HG03439 (cell line): ENCODE data around the gene MXI1.

Experiments used
- ATAC-seq: cut with Tn5 transposase; IDR thresholded peaks from one replicate; pipeline ENCODE4 v1.9.1; 2021; ENCODE audit warnings: mild to moderate bottlenecking, moderate library complexity; ENCODE audit not compliant: unreplicated experiment

MXI1 gene

DNA sequence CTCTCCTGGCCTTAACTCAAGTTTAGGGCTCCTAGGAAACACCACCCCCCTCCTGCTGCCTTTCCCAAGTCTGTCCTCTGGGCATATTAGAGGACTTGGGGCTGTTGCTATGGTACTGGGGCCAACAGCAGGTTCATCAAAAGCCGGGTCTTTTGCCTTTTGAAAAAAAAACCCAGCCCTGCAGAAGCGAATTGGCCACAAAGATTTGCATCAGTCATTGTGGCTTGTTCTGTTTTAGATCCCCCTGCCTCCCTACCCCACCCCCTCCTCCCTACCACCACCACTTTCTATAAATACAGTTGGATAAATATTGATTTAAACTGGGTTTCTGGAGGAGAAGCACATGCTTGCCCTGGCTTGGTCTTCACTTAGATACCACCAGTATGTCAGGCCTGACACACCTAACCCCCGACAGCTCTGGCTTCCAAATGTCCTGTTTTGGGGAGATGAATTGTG lies 7.0 kb downstream of the MXI1 start:
- ATAC-seq, result no peak

GRCh38 chr10:110215286-110216170 lies 8.1 kb downstream of the MXI1 start:
- ATAC-seq, result no peak

DNA sequence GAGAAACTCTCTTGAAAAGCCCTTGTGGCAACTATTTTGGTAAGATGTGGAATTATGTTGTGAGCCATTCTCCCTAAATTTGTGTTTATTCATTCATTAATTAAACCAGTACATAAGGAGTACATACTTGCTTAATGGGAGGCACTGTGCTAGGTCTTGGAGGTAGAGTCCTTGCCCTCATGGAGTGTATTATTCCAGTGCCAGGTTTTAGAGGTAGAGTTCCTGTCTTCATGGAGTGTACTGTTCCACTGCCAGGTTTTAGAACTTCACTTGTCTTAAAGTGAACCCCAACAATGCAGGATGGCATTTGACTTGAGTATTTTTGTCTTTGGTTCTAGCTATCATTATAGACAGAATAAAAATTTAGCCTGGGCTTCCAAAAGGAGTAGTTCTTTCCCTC lies 8.8 kb downstream of the MXI1 start:
- ATAC-seq, result no peak

DNA sequence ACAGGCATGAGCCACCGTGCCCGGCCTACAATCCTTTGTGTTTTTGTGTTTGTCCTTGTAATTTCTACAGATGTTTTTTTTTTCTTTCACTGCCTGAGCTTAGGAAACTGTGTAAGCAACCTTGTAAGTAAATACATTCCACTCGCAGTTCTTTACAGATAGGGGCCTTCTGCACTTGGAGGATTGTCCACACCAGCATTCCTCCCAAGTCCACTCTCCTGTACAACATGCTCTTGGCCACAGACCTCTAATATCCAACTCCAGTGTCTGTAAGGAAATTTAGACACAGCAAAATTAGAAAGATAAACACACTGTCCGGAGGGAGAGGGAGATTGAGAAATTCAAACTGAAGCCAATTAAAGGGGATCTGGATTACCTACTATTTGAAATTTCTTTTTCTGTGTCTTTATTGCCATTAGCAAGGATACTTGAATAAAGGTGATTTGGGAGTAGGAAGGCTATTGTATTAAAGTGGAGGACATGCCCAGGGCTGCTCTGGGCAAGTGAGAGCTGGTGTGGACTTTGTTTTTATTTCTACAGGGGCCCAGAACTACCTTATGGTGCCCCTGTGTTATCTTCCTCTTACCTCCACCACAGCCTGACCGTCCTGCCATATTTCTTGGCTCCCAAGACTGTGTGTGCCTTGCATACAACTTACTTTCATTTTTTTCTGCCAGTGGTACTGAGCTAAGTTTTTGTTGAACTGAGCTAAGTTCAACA lies 9.7 kb downstream of the MXI1 start:
- no peak for ATAC-seq

DNA sequence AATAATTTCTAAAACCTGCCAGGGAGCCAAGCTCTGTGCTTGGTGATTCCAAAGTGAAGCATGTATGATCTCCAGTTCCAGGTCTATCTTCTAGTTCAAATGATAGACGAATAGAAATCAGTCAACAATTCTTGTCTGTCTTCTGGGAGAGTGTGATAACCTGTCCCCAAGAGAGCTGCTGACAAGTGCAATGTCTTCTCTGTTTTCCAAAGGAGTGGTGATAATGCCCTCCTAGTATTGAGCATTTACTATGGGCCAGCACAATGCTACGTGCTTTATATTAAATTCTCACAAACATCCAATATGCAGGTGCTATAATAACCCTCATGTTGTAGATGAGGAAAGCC lies 10.2 kb downstream of the MXI1 start:
- ATAC-seq, result no peak

- no peak for ATAC-seq
Measured at GRCh38 chr10:110218632-110219031, 11.2 kb downstream of the MXI1 start.

DNA sequence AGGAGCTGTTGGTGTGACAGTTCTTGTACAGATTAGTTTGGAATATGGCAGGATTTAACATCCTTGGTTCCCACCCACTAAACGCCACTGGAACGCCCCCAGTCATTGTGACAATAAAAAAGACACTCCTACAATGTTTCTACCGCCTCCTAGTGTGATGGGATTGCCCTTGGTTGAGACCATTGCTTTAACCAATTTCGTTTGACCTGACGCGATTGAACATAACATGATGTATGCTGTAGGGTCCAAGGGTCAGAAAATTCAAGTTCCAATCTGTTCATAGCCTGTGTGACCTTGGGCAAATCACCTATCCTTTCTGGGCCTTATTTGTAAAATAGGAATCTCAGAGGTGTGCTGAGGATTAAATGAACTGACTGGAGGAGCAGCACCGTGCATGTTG lies 12.5 kb downstream of the MXI1 start:
- ATAC-seq, result no peak

GRCh38 chr10:110220398-110220797 lies 13.0 kb downstream of the MXI1 start:
- no peak for ATAC-seq

- ATAC-seq, result no peak
Measured at GRCh38 chr10:110221044-110221720, 13.8 kb downstream of the MXI1 start.

GRCh38 chr10:110221721-110222261 lies 14.4 kb downstream of the MXI1 start:
- ATAC-seq, result peak; percentile 49

- ATAC-seq, result no peak
Measured at GRCh38 chr10:110222641-110223297, 15.4 kb downstream of the MXI1 start.

DNA sequence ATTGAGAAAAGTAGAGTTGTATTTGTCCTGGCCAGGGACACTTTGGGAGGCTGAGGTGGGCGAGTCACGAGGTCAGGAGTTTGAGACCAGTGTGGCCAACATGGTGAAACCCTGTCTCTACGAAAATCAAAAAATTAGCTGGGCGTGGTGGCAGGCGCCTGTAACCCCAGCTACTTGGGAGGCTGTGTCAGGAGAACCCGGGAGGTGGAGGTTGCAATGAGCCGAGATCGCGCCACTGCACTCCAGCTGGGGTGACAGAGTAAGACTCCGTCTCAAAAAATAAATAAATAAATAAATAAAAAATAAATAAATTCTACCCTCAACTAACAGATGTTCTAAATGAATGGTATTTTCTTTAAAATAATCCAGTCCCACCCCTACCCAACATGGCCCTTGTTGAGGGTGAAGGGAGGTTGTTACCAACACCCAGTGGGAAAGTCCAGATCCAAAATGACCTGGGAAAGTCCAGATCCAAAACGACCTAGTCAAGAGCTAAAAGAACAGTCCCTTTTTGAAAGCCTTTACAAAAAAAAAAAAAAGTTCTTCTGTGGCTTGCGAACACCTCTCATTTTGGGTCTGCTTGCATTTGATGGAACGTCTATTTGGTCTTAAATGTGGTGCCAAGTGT lies 16.0 kb downstream of the MXI1 start:
- ATAC-seq, result no peak

GRCh38 chr10:110224992-110225391 lies 17.6 kb downstream of the MXI1 start:
- ATAC-seq, result no peak

- ATAC-seq, result peak; percentile 8
Measured at GRCh38 chr10:110225441-110225755, 18.0 kb downstream of the MXI1 start.

DNA sequence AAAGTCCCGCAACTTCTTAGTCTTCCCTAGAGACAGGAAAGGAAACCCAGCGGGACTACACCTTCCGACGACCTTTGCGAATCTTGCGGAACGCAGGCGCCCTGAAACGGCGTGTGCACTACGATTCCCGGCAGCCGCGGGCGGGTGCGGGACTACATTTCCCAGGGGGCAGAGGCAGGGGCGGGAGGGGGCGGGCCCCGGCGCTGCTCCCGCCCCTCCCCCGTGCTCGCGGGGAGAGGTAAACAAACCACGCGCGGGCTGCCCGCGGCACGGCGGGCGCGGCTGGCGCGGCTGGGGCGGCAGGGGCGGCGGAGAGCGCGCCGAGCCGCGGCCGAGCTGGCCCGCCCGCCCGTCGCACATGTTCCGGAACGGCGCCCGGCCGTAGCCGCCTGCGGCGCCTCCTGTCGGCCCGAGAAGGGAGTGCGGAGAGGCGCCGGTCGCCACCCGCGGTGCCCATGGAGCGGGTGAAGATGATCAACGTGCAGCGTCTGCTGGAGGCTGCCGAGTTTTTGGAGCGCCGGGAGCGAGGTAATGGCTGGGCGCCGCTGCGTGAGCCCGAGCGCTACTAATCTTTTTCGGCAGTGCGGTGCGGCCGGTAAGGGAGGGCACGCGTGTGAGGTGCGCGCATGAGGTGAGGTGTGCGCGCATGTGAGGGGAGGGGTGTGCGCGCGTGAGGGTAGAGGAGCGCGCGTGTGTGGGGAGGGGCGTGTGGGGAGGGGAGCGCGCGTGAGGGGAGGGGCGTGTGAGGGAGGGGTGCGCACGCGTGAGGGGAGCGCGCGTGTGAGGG lies 18.5 kb downstream of the MXI1 start:
- peak; percentile 75 for ATAC-seq

GRCh38 chr10:110226543-110226925 lies 19.1 kb downstream of the MXI1 start:
- ATAC-seq, result no peak

DNA sequence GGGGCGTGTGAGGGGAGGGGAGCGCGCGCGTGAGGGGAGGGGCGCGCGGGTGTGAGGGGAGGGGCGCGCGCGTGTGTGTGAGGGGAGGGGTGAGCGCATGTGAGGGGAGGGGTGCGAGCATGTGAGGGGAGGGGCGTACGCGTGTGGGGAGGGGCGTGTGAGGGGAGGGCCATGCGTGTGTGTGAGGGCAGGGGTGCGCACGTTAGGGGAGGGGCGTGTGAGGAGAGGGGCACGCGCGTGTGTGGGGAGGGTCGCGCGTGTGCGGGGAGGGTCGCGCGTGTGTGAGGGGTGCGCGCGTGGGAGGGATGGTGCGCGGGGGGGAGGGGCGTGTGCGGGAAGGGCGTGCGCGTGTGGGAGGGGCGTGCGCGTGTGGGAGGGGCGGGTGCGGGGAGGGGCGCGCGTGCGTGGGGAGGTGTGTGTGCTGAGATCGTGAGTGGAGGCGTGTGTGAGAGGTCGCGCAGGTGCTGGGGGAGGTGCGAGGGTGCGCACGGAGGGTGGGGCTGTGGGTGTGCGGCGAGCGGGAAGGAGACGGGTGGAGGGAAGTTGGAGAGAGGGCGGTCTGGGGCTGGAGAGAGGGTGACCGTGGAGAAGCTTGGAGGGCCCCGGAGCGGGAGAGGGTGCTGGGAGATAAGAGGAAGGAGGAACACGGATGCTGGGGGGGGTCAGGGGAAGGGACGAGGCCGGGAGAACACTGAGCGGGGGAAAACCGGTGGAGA lies 19.7 kb downstream of the MXI1 start:
- ATAC-seq, result no peak

- no peak for ATAC-seq
Measured at GRCh38 chr10:110228066-110228465, 20.7 kb downstream of the MXI1 start.

DNA sequence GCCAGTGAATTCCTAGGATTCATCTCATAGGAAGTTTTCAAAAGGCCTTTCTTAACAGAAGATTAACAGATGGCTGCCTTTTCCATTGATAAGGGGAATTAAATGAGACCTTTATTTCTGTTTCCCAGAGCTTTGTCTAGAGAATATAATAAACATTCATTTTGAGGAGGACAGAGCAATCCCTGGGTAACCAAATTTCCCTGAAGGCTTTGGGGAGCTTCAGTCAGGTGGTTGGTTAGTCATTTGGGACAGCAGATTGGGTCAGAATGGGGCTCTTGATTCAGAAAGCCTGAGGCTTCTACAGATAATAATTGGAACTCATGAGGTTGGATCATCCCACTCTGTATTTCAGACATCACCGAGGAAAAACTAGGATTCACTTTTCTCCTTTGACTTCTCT lies 21.8 kb downstream of the MXI1 start:
- no peak for ATAC-seq
